ENCODE data around the gene GPRC5A. TPM values are rescaled to one million over a fixed set of nuclear protein-coding genes. Genes with fewer than 3 reads are reported as not detected.

GPRC5A gene
- polyA plus RNA-seq, result not detected in 2 replicates

GRCh38 chr12:12891080-12891880, at the start of gene GPRC5A:
GPRC5A (plus strand) TSS chr12:12891562; CDS start chr12:12908250, 16,688 bp downstream.

GRCh38 chr12:12952036-12952435, 60.7 kb downstream of the GPRC5A start, which contains the start of gene GPRC5D:
GPRC5D (minus strand) TSS chr12:12952170; CDS start chr12:12950384, 1,786 bp downstream.

Other genes with a start within 250 kb of the GPRC5A start
- gene GPR19, start 195.4 kb upstream of the GPRC5A start, polyA plus RNA-seq, result 6.3 and 7.8 TPM in 2 replicates
- gene CDKN1B, start 174.2 kb upstream of the GPRC5A start, polyA plus RNA-seq, result 18.7 and 27.5 TPM in 2 replicates
- gene APOLD1, start 105.9 kb upstream of the GPRC5A start, polyA plus RNA-seq, result 1.4 and 2.1 TPM in 2 replicates
- 52.1 and 75.6 TPM in 2 replicates for gene DDX47, start 78.2 kb upstream of the GPRC5A start, polyA plus RNA-seq
- not detected in 2 replicates for gene GPRC5D, start 60.6 kb downstream of the GPRC5A start, polyA plus RNA-seq
- gene HEBP1, start 108.7 kb downstream of the GPRC5A start, polyA plus RNA-seq, result 18.5 and 20.8 TPM in 2 replicates
- gene FAM234B, start 152.8 kb downstream of the GPRC5A start, polyA plus RNA-seq, result 68.5 and 76.6 TPM in 2 replicates
- 1.0 and 2.9 TPM in 2 replicates for gene GSG1, start 212.1 kb downstream of the GPRC5A start, polyA plus RNA-seq

Measured in Purkinje cell (primary cell).